Cardiac fibroblast (primary cell): ENCODE data around the gene ZFYVE19.

Experiments used
- DNase-seq, 2 donors: peaks; one replicate each; pipeline versions ENCODE4 v3.0.0 to v3.0.0-alpha.2; 2010; ENCODE audit warnings: low read depth in 2 of 2
- H3K4me3 ChIP-seq, 2 donors: replicated peaks in 1 of 2; 1 replicate in 1 of 2; 2 replicates in 1 of 2; pipeline ENCODE4 v1.5.1; 2011; ENCODE audit warnings: low read depth in 2 of 2, low read length in 2 of 2, mild to moderate bottlenecking in 2 of 2, moderate library complexity in 1 of 2
- TF ChIP-seq, protein P1 (sequence below): IDR thresholded peaks from one replicate; pipeline ENCODE4 v1.5.1; 2011; ENCODE audit warnings: low read depth, mild to moderate bottlenecking, low read length, inconsistent platforms

Gene ZFYVE19

DNA sequence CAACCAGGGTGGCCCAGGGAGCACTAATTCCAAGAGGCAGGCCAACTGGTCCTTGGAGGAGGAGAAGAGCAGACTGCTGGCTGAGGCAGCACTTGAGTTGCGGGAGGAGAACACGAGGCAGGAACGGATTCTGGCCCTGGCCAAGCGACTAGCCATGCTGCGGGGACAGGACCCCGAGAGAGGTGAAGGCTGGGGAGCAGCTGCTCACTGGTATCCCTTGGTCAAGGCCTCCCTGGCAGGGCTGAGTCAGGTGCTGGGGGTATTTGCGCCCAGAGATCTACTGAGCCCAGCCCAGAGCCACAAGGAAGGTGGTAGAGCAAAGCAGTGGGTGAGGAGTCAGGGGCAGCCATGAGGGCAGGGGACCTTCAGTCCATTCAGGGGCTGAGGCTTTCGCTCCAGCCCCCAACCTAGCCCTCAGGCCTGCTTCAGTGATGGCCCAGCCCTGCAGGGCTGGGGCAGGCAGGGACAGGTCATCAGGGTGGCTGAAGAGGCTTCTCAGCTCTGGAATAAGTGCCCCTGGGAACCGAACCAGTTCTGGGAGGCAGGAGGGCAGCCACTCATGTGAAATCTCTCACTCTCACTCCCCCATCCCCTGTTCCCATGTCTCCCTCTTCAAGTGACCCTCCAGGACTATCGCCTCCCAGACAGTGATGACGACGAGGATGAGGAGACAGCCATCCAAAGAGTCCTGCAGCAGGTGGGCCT is 6.0 kb downstream of the ZFYVE19 start:
- DNase-seq, result no peak
- H3K4me3 ChIP-seq, result no peak overlapping the region
- TF ChIP-seq, protein P1, sequence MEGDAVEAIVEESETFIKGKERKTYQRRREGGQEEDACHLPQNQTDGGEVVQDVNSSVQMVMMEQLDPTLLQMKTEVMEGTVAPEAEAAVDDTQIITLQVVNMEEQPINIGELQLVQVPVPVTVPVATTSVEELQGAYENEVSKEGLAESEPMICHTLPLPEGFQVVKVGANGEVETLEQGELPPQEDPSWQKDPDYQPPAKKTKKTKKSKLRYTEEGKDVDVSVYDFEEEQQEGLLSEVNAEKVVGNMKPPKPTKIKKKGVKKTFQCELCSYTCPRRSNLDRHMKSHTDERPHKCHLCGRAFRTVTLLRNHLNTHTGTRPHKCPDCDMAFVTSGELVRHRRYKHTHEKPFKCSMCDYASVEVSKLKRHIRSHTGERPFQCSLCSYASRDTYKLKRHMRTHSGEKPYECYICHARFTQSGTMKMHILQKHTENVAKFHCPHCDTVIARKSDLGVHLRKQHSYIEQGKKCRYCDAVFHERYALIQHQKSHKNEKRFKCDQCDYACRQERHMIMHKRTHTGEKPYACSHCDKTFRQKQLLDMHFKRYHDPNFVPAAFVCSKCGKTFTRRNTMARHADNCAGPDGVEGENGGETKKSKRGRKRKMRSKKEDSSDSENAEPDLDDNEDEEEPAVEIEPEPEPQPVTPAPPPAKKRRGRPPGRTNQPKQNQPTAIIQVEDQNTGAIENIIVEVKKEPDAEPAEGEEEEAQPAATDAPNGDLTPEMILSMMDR, result no peak

DNA sequence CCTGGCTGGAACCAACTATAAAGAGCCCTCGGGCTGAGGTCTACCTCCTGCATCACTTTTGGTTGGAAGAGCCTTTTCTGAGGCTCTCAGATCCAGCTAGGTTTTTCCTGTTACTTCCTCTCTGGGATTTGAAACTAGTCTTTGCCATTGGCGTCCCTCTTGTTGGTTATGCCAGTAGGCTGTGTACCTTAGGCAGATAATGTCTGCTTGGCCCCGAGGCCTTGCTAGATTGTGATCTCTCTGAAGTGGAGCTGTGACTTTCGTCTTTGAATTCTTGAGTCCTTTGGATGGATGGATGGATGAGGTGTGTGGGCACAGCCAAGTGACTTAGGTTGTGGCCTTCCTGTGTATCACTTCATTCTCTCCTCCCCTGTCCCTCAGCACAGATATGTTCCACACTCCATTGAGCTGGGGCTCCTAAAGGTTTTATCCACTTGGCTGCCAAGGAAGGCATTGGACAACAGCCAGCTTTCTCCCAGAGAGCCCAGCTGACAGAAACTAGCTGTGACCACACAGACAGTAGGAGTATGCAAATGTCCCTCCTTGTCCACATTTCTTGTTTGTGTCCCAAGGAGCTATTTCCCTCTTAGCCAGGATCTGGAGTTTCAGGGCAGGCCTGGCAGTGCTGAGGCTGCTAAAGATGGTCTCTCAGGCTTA is 8.3 kb downstream of the ZFYVE19 start:
- no peak overlapping the region for H3K4me3 ChIP-seq
- DNase-seq, result peak; percentile 31 to 64
- TF ChIP-seq, protein P1, result no peak

DNA sequence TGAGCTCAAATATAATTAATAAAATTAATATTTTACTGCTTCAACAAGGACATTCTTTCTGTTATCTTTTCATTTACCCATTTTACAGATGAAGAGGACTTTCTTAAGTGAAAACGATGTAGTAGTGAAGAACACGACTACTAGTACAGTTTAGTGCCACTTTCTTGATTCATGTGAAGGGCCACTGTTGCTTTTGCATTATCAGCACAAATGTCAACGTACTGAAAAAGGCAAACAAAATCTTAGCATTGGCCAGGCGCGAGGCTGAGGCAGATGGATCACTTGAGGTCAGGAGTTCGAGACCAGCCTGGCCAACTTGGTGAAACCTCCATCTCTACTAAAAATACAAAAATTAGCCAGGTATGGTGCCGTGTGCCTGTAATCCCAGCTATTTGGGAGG is 12.2 kb downstream of the ZFYVE19 start:
- TF ChIP-seq, protein P1, result no peak
- no peak for DNase-seq
- no peak overlapping the region for H3K4me3 ChIP-seq

DNA sequence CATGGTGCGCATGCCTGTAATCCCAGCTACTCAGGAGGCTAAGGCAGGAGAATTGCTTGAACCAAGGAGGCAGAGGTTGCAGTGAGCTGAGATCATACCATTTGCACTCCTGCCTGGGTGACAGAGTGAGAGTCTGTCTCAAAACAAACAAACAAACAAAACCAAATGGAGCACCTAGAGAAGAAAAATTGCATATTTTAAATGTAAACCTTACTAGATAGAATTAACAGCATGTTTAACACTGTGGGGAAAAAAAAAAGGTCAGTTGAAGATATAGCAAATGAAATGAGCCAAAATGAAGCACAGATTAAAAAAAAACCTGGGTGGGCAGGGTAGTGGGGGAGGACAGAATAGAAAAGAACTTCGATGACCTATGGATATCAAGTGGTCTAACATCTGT is 14.3 kb downstream of the ZFYVE19 start:
- TF ChIP-seq, protein P1, result no peak
- DNase-seq, result no peak
- H3K4me3 ChIP-seq, result no peak overlapping the region

DNA sequence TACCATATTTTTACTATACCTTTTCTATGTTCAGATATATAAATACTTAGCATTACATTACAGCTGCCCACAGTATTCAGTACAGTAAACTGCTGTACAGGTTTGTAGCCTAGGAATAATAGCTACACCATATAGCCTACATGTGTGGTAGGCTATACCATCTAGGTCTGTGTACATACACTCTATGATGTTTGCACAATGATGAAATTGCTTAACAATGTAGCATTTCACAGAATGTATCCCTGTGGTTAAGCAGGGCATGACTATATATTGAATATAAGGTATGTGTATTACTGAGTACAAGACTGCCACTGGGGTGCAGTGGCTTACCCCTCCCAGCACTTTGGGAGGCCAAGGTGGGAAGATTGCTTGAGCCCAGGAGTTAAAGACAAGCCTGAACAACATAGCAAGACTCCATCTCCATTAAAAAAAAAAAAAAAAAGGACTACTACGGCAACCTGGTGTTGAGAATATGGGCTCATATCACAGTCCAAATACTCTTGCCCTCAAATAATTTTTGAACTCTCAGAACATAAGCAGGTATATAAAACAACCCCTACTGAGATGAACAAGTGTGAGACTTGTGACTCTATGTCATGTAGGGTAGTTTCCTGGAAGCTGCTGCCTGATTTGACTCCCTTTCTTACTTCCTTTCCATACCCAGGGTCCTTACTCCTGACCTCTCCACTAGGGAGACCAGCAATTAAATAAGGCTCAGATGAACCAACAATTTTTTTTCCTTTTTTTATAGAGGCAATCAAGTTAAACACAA is 16.9 kb downstream of the ZFYVE19 start:
- no peak for DNase-seq
- TF ChIP-seq, protein P1, result no peak
- no peak overlapping the region for H3K4me3 ChIP-seq

DNA sequence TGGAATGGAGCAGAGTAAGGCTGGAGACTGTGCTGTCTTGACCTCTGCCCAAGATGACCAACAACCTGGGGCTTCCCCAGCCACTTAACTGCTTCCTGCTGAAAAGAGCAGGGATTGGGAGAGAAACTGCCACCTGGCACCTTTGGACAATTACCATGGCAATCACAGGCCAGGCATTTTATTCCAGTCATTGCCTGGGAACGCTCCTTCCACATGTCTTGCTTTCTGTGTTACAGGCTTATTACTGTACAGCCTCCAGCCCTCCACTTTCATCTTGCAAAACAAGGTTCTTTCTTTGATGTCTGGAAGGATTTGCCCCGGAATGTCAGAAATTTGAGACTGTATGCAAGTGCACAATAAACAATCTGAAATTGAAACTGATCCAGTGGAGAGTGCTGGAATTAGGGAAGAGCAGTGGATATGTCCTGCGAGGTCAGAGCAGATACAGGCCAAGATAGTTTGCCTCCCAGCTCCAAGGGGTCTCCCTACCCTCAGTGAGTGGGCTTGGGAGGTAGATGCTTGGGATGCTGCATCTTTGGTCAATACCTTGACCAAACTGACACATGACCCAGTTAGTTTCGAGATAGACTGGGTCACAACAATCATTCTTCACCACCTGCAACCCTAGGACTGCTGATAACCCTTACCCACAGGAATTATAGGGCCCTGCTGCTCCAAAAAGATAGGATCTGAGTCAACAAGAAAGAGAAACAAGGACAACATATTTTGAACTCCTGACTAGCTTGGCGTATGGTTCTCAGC is 19.0 kb downstream of the ZFYVE19 start:
- peak in 1 of 2 donors; percentile 11 for DNase-seq
- no peak overlapping the region for H3K4me3 ChIP-seq
- TF ChIP-seq, protein P1, result no peak
